Tibial artery (tissue), 4 donors: ENCODE data around the gene CD3G.

Experiments
- DNase-seq, 2 donors: peaks; one replicate each; pipeline ENCODE4 v3.0.0-alpha.2; 2019
- H3K27ac ChIP-seq, 2 donors: fragments of 200-600 bp; sonication (generic) in 1 of 2; 1 replicate in 1 of 2; 2 replicates in 1 of 2; pipeline ENCODE4 v1.5.1; 2018 to 2019; ENCODE audit warnings: mild to moderate bottlenecking in 1 of 2
- H3K27me3 ChIP-seq, 2 donors: fragments of 200-600 bp; sonication (generic) in 1 of 2; one replicate each; pipeline versions ENCODE4 v1.5.1 to v1.6.0; 2016 to 2019
- H3K36me3 ChIP-seq, 3 donors: fragments of 200-600 bp; sonication (generic) in 2 of 3; one replicate each; pipeline ENCODE4 v1.5.1; 2016 to 2019; ENCODE audit warnings: mild to moderate bottlenecking in 2 of 3
- H3K4me1 ChIP-seq, 4 donors: fragments of 200-600 bp; sonication (generic) in 2 of 4; 1 replicate in 3 of 4; 2 replicates in 1 of 4; pipeline ENCODE4 v1.5.1; 2016 to 2019
- H3K4me3 ChIP-seq, 2 donors: fragments of 200-600 bp; sonication (generic) in 1 of 2; 1 replicate in 1 of 2; 2 replicates in 1 of 2; pipeline ENCODE4 v1.5.1; 2018 to 2019; ENCODE audit warnings: mild to moderate bottlenecking in 2 of 2
- H3K9me3 ChIP-seq, 3 donors: fragments of 200-600 bp; sonication (generic) in 1 of 3; one replicate each; pipeline ENCODE4 v1.5.1; 2016 to 2019
- intact Hi-C: fragments of 100-400 bp; cut with DNase I; formaldehyde crosslinking; loops from one replicate; pipeline ENCODE4 v1.15.0; 2023; ENCODE audit warnings: low total_unique reads
- TF ChIP-seq, protein P1 (sequence below), 2 experiments: fragments of 200-600 bp in 1 of 2; fragments of 450-650 bp in 1 of 2; IDR thresholded peaks; one replicate each; pipeline ENCODE4 v1.5.1; 2017 to 2019; ENCODE audit warnings: antibody characterized with exemption in 2 of 2, mild to moderate bottlenecking in 1 of 2, moderate library complexity in 1 of 2

CD3G gene

DNA sequence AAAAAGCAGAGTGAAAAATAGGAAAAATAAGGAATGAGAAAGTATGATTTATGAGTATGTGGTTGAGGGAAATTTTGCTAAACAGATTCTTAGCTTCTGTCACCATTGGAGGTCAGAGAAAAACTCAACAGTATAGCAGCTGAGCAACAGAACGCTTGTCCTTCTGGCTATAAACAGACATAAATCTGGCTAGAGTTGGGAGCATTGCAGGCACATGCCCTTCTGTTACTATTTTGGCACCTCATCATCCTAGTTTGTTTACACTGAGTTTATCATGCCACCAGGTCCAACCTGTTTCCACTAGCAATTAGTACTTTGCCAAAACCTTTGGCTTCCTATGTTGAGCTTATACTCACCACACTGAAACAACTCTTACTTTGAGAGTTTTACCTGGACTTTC lies 22.1 kb downstream of the CD3G start:
- Histone ChIP-seq H3K27ac (no peak overlapping the region), H3K4me3 (no peak overlapping the region), H3K9me3 (no peaks in the 10 kb centered on the region), H3K4me1 (no peaks in the 10 kb centered on the region), H3K27me3 (no peaks in the 10 kb centered on the region), H3K36me3 (peaks cover 53 to 65% (median 59%) of the 10 kb centered on the region in 3 donors)
- intact Hi-C loops = no loop called here
- no peak for DNase-seq
- TF ChIP-seq, protein P1, sequence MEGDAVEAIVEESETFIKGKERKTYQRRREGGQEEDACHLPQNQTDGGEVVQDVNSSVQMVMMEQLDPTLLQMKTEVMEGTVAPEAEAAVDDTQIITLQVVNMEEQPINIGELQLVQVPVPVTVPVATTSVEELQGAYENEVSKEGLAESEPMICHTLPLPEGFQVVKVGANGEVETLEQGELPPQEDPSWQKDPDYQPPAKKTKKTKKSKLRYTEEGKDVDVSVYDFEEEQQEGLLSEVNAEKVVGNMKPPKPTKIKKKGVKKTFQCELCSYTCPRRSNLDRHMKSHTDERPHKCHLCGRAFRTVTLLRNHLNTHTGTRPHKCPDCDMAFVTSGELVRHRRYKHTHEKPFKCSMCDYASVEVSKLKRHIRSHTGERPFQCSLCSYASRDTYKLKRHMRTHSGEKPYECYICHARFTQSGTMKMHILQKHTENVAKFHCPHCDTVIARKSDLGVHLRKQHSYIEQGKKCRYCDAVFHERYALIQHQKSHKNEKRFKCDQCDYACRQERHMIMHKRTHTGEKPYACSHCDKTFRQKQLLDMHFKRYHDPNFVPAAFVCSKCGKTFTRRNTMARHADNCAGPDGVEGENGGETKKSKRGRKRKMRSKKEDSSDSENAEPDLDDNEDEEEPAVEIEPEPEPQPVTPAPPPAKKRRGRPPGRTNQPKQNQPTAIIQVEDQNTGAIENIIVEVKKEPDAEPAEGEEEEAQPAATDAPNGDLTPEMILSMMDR (IDR thresholded peaks at IDR 0.05) = no peak

DNA sequence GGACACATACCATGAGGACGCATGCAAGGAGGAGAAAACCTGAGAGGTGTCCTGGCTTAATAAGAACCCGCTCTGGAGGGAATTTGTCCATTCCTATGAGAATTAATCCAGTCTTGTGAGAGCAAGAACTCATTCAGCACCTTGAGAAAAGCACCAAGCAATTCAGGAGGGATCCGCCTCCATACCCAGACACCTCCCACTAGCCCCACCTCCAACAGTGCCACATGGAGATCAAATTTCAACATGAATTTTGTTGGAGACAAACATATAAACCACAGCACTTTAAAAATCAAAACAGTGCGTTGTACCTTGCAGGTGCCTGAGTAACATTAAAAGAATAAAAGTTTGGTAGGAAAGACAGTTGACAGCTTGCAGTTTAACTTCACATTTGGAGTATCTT lies 26.6 kb downstream of the CD3G start:
- no peak overlapping the region for H3K4me3 ChIP-seq
- TF ChIP-seq, protein P1 (IDR thresholded peaks at IDR 0.05) = no peak
- no peaks in the 10 kb centered on the region for H3K27me3 ChIP-seq
- peaks cover 86 to 100% (median 93%) of the 10 kb centered on the region in 3 donors for H3K36me3 ChIP-seq
- H3K9me3 ChIP-seq = no peaks in the 10 kb centered on the region
- intact Hi-C loops = no loop called here
- DNase-seq = no peak
- H3K4me1 ChIP-seq = no peaks in the 10 kb centered on the region
- no peak overlapping the region for H3K27ac ChIP-seq

DNA sequence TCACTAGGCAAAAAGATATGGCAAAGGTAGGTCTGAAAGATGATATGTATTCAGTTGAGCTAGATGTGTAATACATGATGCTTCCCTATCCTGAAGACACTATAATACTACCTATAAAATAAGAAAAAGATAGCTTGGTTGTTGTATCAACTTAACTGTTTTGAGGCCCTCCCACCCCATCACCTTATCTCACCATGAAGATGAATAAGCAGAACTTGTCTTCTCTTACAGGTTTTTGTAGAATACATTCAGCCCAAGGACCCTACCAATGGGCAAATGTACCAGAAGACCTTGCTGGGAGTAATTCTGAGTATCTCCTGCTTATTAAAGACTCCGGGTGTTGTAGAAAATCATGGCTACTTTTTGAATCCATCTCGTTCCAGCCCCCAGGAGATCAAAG lies 29.1 kb downstream of the CD3G start:
- intact Hi-C loops = no loop called here
- TF ChIP-seq, protein P1 (IDR thresholded peaks at IDR 0.05) = no peak
- Histone ChIP-seq H3K27me3 (no peaks in the 10 kb centered on the region), H3K36me3 (peaks cover 90 to 100% (median 94%) of the 10 kb centered on the region in 3 donors), H3K9me3 (no peaks in the 10 kb centered on the region), H3K4me3 (no peak overlapping the region), H3K27ac (no peak overlapping the region), H3K4me1 (no peaks in the 10 kb centered on the region)
- no peak for DNase-seq

DNA sequence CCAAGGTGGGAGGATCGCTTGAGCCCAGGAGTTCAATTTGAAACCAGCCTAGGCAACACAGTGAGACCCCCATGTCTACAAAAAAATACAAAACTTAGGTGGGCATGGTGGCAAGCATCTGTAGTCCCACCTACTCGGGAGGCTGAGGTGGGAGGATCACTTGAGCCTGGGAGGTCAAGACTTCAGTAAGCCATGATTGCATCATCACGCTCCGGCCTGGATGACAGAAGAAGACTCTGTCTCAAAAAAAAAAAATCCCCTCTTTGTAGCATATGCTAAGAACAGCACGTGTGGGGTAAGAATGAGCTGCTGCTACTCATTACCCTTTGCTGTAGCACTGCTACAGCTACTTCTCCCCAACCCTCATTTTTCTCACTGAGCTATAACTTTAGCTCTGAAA lies 29.7 kb downstream of the CD3G start:
- DNase-seq = no peak
- Histone ChIP-seq H3K27me3 (no peaks in the 10 kb centered on the region), H3K4me3 (no peak overlapping the region), H3K9me3 (no peaks in the 10 kb centered on the region), H3K36me3 (peaks cover 90 to 100% (median 94%) of the 10 kb centered on the region in 3 donors), H3K27ac (no peak overlapping the region), H3K4me1 (no peaks in the 10 kb centered on the region)
- intact Hi-C loops = no loop called here
- TF ChIP-seq, protein P1 (IDR thresholded peaks at IDR 0.05) = no peak

DNA sequence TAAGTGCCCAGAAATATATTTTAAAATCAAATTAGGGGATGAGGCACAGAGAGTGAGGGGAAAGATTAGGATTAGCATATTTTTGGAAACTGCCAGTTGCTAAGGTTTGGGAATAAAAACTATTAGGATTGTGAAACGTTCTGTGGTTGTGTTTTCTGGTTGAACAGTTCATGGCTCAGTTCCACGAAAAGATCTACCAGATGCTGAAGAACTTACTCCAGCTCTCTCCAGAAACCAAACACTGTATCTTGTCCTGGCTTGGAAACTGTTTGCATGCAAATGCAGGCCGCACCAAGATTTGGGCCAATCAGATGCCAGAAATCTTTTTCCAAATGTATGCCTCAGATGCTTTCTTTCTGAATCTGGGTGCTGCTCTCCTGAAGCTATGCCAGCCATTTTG lies 30.6 kb downstream of the CD3G start:
- intact Hi-C loops = no loop called here
- no peak overlapping the region for H3K27ac ChIP-seq
- no peaks in the 10 kb centered on the region for H3K9me3 ChIP-seq
- no peaks in the 10 kb centered on the region for H3K4me1 ChIP-seq
- H3K27me3 ChIP-seq = no peaks in the 10 kb centered on the region
- H3K4me3 ChIP-seq = no peak overlapping the region
- no peak for DNase-seq
- H3K36me3 ChIP-seq = peaks cover 90 to 100% (median 93%) of the 10 kb centered on the region in 3 donors
- TF ChIP-seq, protein P1 (IDR thresholded peaks at IDR 0.05) = no peak

DNA sequence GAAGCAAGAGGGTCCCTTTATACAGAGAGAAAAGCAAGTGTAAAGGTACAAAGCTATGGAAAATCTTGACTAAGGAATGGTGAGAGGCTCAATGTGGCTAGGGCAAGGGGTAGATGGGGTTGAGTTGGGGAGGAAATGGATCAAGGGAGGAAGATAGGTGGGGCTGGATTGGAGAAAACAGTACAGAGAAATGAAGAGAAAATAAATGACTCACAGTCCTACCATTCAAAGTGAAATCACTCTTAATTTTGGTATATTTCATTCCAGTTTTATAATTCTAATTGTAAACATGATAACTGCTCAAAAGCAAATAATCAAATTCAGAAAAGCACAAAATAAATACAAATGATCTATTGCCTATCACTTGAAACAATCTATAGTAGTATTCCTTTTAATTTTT lies 31.8 kb downstream of the CD3G start:
- Histone ChIP-seq H3K27me3 (no peaks in the 10 kb centered on the region), H3K36me3 (peaks cover 90 to 100% (median 91%) of the 10 kb centered on the region in 3 donors), H3K27ac (no peak overlapping the region), H3K4me3 (no peak overlapping the region), H3K4me1 (no peaks in the 10 kb centered on the region), H3K9me3 (no peaks in the 10 kb centered on the region)
- TF ChIP-seq, protein P1 (IDR thresholded peaks at IDR 0.05) = no peak
- DNase-seq = no peak
- intact Hi-C loops = no loop called here
